Heart right ventricle (tissue), 16 donors: ENCODE data around the gene RPS6KA3. TPM values are rescaled to one million over a fixed set of nuclear protein-coding genes. Genes with fewer than 3 reads are reported as not detected.

Experiments used
- ATAC-seq, 8 donors: fragments of 200-7000 bp; cut with Tn5 transposase; one replicate each; pipeline ENCODE4 v1.9.1; 2020; ENCODE audit warnings: mild to moderate bottlenecking in 8 of 8, moderate library complexity in 8 of 8, moderate number of reproducible peaks in 1 of 8
- DNase-seq, 2 donors: peaks; one replicate each; pipeline ENCODE4 v3.0.0-alpha.2; 2020
- H3K27ac ChIP-seq, 10 donors: fragments of 200-600 bp; sonication (generic) in 2 of 10; one replicate each; pipeline versions ENCODE4 v1.5.0 to v1.8.0; 2020 to 2022; ENCODE audit warnings: mild to moderate bottlenecking in 3 of 10
- H3K27me3 ChIP-seq, 7 donors: fragments of 200-600 bp; one replicate each; pipeline ENCODE4 v1.8.0; 2021 to 2022; ENCODE audit warnings: mild to moderate bottlenecking in 2 of 7
- H3K36me3 ChIP-seq, 9 donors: fragments of 200-600 bp; sonication (generic) in 1 of 9; one replicate each; pipeline versions ENCODE4 v1.5.0 to v1.8.0; 2020 to 2022; ENCODE audit warnings: mild to moderate bottlenecking in 2 of 9
- H3K4me1 ChIP-seq, 9 donors: fragments of 200-600 bp; sonication (generic) in 1 of 9; one replicate each; pipeline versions ENCODE4 v1.5.0 to v1.8.0; 2020 to 2022; ENCODE audit warnings: mild to moderate bottlenecking in 4 of 9
- H3K4me3 ChIP-seq, 10 donors: fragments of 200-600 bp; sonication (generic) in 2 of 10; one replicate each; pipeline versions ENCODE4 v1.5.0 to v1.8.0; 2020 to 2022; ENCODE audit warnings: mild to moderate bottlenecking in 7 of 10, moderate library complexity in 2 of 10
- H3K9me3 ChIP-seq, 11 donors: fragments of 200-600 bp in 10 of 11; sonication (generic) in 2 of 11; one replicate each; pipeline versions ENCODE4 v1.5.0 to v1.8.0; 2013 to 2022; ENCODE audit warnings: mild to moderate bottlenecking in 2 of 11, control low read depth in 1 of 11, moderate library complexity in 1 of 11
- CTCF ChIP-seq, 9 donors: fragments of 200-600 bp; sonication (generic) in 2 of 9; IDR thresholded peaks; one replicate each; pipeline versions ENCODE4 v1.5.0 to v1.8.0; 2021 to 2022; ENCODE audit warnings: antibody characterized with exemption in 9 of 9, mild to moderate bottlenecking in 5 of 9, moderate library complexity in 1 of 9
- WGBS, 2 donors: extraction: QIAGEN DNeasy Blood & Tissue Kit; methylation state at CpG; one replicate each; pipeline ENCODE4 v1.1.7; 2013; ENCODE audit warnings: inconsistent platforms in 1 of 2; 5-methylcytosine and 5-hydroxymethylcytosine counted together
- intact Hi-C, 10 donors: fragments of 100-400 bp; cut with DNase I; formaldehyde crosslinking; loops; one replicate each; pipeline versions ENCODE4 v1.11.1 to v1.14.2; 2022
- polyA plus RNA-seq, 2 donors: library from polyadenylated mRNA; stranded (reverse); fragments of 200-250 nt; gene quantifications; one replicate each; pipeline ENCODE4 v1.2.3, GENCODE V29; 2013
- total RNA-seq, 10 donors: library from RNA; stranded (reverse); fragmentation: NEBNext Ultra II Directional in 3 of 10; extraction: Animal tissue kit (Norgen Biotek cat#: 25700) in 3 of 10; gene quantifications; one replicate each; pipeline versions ENCODE4 v1.2.1 to v1.2.4, GENCODE V29; 2021 to 2023
- donor health status: Arrhythmogenic right ventricular cardiomyopathy.
- donor health status: ischemic (EF 13 %, LVEDD 7.1; RV severe dilation, severe dysfunction).
- donor health status: healthy with polysubstance abuse.
- donor health status: DM: no; HTN: yes; CAD: no.
- donor health status: DM: no; HTN: no; CAD: no.
- donor health status: ischemic (EF 25% LVEDD 6.9; RV normal size, moderate dysfunction).
- donor health status: ischemic (EF 25% LVEDD 5.7; RV mildly dilated, moderate dysfunction).
- donor health status: healthy.
- donor health status: DM: yes; HTN: yes; CAD: no.
- donor health status: Ischemic cardiomyopathy.
- donor health status: ischemic (EF 35%, LVEDD 5.7; RV mildly dilated, moderate dysfunction).
- donor health status: nonischemic (EF 11% LVEDD 7.7; RV severe dilation, severe dysfunction).
- donor health status: DM: yes; HTN: yes; CAD: no.
- donor health status: PGD.
- donor health status: ischemic (EF 29% LVEDD 5.4; RV normal size, mild dysfunction).
- donor health status: nonischemic (EF 23%, LVEDD 6.1; RV moderate dilation, normal function).

RPS6KA3 gene
- total and polyA plus RNA-seq, 12 donors = 6.7 to 42.5 (median 35.0) TPM

- Histone ChIP-seq H3K4me3 (no peak overlapping the region), H3K27ac (no peak overlapping the region), H3K36me3 (no peaks in the 10 kb centered on the region), H3K9me3 (peaks cover 0 to 4% (median 0%) of the 10 kb centered on the region in 11 donors), H3K27me3 (peaks cover 0 to 46% (median 0%) of the 10 kb centered on the region in 7 donors), H3K4me1 (no peaks in the 10 kb centered on the region)
- ATAC-seq (no peak), DNase-seq (no peak)
- intact Hi-C loops = no loop called here
- whole genome bisulfite sequencing, 2 donors = 92 to 97% methylated on average over 2 of the region's 2 CpGs
- no peak for TF ChIP-seq CTCF (IDR thresholded peaks at IDR 0.05)
These were observed 28.2 kb upstream of the RPS6KA3 start for GRCh38 chrX:20294957-20295356.

- TF ChIP-seq CTCF (IDR thresholded peaks at IDR 0.05) = no peak
- Histone ChIP-seq H3K27me3 (peaks cover 0 to 46% (median 0%) of the 10 kb centered on the region in 7 donors), H3K4me3 (no peak overlapping the region), H3K4me1 (no peaks in the 10 kb centered on the region), H3K36me3 (no peaks in the 10 kb centered on the region), H3K9me3 (peaks cover 0 to 4% (median 0%) of the 10 kb centered on the region in 11 donors), H3K27ac (no peak overlapping the region)
- no peak for DNase-seq
- intact Hi-C loops = no loop called here
- no peak for ATAC-seq
These were observed 27.6 kb upstream of the RPS6KA3 start for GRCh38 chrX:20294284-20294683.

DNA sequence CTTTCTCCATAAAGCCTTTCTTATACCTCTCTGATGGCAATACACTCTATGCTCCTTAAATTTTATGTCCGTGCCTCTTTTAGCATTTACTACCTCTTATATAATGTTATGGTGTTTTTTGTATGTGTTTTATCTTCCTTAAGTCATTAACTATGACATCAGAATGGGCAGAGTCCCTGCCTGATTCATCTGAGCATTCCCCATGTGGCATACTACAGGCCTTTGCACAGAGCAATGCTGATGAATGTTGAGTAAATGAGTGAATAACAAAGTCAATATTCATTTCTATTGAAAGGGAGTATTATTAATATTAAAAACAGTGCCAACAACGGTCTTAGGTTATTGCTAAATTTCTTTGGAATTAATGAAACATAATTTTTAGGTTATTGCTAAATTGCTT, 18.8 kb upstream of the RPS6KA3 start:
- DNase-seq = no peak
- Histone ChIP-seq H3K27me3 (peaks cover 0 to 7% (median 0%) of the 10 kb centered on the region in 7 donors), H3K36me3 (no peaks in the 10 kb centered on the region), H3K4me1 (no peaks in the 10 kb centered on the region), H3K4me3 (no peak overlapping the region), H3K27ac (no peak overlapping the region), H3K9me3 (peaks cover 0 to 4% (median 0%) of the 10 kb centered on the region in 11 donors)
- TF ChIP-seq CTCF (IDR thresholded peaks at IDR 0.05) = no peak
- ATAC-seq = no peak
- intact Hi-C loops = no loop called here
- WGBS, 2 donors = 75 to 79% methylated on average over 2 of the region's 2 CpGs

GRCh38 chrX:20284992-20285391, 18.3 kb upstream of the RPS6KA3 start:
- no peaks in the 10 kb centered on the region for H3K4me1 ChIP-seq
- ATAC-seq (no peak), DNase-seq (no peak)
- intact Hi-C loops = no loop called here
- H3K27me3 ChIP-seq = peaks cover 0 to 7% (median 0%) of the 10 kb centered on the region in 7 donors
- H3K36me3 ChIP-seq = no peaks in the 10 kb centered on the region
- H3K27ac ChIP-seq = no peak overlapping the region
- H3K4me3 ChIP-seq = no peak overlapping the region
- H3K9me3 ChIP-seq = peaks cover 0 to 4% (median 0%) of the 10 kb centered on the region in 11 donors
- 97 to 100% methylated on average over 1 of the region's 1 CpG for WGBS, 2 donors
- no peak for TF ChIP-seq CTCF (IDR thresholded peaks at IDR 0.05)
